Activated CD4-positive, alpha-beta T cell treated with anti-CD3 and anti-CD28 coated beads for 24 hours (primary cell): Measurements from ENCODE around the gene LEPROT.

Source experiments
- DNase-seq, 2 donors: peaks; one replicate each; pipeline ENCODE4 v3.0.0-alpha.2; 2020; ENCODE audit warnings: low read depth in 2 of 2

Gene LEPROT

GRCh38 chr1:65412256-65412983, 8.0 kb upstream of the LEPROT start:
- no peak for DNase-seq

DNA sequence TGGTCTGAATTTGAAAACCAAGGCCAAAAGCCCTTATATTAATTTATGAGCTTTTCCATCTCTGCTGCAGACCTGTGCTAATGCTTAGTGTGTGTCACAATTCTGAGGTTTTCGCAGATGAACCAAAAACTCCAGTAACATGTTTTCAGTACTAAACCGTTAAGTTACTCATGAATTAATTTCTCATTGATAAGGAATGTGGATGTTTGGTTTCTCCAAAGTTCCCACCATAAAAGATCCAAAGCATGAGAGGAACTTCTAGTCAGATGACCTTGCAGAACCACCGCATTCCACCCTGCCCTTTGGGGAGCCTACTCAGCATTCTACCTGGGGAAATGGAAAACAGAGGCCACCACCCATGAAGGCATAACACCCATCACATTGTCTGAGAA, 7.5 kb upstream of the LEPROT start:
- DNase-seq = no peak

DNA sequence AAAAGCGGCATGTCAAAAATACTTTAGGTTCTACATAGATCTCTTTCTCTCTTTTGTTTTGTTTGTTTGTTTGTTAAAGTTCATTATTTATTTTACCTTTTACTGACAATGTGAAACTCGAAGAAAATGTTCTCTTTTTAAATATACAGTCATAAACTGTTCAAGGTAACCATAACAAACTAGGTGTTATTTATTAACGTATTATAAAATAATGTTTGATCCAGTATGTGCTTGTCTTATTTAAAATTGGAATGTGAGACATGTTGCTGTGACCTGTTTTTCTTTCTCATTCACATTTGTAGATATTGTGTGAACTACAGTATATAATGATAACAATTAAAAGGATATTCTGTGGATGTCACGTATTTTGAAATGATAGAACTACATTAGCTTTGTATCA, 5.9 kb upstream of the LEPROT start:
- DNase-seq = no peak

- no peak for DNase-seq
These were observed 3.7 kb upstream of the LEPROT start for GRCh38 chr1:65416767-65417166.

DNA sequence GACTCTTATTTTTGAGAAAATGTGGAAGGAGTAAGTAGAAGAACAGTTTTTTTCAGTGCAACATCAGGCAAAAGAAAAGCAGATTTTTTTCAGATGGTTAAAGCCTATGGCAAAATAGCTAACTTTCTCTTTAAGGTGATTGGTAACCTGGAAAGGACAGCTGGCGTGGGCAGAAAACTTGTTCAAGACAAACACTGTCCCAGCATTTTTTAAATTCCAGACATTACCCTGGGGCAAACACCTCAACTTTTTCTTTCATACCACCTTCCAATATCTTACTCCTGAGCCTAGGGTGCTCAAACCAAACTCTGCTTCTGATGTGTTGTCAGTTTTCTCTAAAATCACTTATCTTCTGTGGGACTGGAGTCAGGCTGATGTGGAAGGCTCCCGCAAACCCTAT, 2.7 kb upstream of the LEPROT start:
- no peak for DNase-seq

- no peak for DNase-seq
These were observed 1.8 kb upstream of the LEPROT start for GRCh38 chr1:65418522-65419185.

DNA sequence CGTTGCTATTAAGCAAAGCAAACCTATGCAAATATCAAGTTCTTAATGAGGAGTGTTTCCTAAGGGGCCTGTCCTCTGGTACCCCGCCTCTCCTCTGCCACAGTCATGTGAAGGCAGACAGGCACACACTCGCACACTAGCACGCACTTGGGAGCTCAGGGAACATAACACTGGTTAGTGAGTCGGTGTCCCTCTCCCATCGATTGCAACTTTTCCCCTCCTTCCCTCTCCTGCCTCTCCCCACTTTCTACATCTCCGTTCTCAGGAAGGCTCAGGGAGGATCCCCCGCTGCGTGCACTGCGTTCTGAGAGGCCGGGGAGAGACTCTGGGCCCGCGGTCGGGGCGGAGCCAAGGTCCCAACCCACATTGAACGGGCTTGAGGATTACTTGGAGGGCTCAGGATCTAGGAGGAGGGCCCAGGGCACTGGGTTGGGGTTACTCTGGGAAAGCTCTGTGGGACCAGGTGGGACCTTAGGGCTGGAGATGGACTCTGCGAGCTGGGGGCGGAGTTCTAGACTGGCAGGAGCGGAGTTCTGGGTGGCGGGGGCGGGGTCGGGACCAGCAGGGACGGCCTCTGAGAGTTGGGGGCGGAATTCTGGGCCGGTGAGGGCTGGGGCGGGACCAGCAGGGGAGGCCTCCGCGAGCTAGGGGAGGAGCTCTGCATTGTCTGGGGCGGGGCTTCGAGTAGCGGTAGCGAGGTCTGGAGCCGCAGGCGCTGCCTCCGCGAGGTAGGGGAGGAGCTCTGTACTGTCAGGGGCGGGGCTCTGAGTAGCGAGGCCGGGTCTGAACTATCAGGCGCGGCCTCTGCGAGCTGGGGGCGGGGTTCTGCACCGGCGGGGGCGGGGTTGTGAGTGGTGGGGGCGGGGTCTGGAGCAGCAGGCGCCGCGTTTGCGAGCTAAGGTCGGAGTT, 533 bp upstream of the LEPROT start:
- peak; percentile 97 to 99 for DNase-seq

DNA sequence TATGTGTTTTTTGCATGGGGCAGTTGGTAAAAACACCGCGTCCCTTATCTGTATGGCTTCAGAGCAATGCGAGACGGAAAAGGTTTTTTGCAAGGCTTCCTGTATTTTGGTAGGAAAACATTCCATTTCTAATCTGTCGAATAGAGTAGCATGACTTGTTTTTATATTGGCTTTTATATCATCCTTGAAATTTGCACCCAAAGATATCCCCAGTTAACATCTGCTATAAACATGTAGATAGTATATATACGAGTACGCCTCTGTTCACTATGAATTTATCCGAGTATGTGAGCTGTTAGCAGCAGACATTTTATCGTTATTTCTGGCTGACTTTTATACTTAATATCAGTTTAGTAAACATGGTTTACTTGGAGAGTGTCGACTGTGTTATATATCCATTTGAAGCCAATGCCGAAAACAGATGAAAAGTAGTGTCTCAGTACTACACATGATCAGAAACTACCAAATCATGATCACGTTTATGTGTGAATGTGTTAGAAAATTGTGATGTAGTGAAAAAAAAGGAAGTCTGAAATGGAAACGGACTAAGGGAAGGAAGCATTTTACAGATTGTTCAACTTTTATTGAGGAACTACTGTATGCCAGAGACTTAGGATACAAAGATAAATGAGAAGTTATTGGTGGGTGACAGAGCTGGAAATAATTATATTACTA, 1.0 kb downstream of the LEPROT start:
- DNase-seq = no peak

DNA sequence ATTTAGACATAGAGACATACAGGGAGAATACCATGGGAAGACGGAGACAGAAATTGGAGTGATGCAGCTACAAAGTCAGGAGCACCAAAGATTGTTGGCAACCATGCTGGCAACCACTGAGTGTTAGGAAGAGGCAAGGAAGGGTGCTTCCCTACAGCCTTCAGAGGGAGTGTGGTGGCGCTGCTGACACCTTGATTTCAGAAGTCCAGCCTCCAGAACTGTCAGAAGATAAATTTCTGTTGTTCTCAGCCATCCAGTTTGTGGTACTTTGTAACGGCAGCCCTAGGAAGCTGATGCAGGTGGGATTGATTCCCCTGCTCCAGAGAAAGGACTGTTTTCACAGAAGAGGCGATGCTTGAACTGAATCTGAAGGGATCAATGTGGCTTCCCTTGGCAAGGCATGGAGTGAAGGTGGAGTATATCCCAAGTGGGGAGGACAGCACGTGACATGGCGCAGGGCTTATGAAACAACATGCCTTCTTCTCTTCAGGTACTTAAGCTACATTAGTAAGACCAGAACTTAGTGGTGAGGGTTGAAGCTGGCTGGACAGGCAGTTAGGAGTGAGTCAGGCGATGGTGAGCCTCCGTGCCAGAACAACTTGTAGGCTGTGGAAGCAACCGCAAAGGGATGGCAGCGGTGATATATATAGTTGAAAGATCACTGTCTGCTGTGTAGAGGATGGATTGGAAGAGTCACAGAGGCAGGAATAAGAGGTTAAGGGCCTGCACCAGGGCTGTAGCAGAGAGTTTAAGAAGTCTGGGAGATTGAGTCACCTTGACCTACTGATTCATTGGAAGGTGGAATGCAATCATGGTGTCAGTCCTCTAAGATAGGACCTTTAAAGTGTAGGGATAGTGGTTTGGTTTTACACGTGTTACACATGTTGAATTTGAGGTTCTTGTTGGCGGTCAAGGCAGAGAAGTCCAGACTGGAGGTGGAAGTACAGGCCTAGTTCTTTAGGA, 2.1 kb downstream of the LEPROT start:
- no peak for DNase-seq

GRCh38 chr1:65423884-65424572, 3.6 kb downstream of the LEPROT start:
- DNase-seq = no peak

DNA sequence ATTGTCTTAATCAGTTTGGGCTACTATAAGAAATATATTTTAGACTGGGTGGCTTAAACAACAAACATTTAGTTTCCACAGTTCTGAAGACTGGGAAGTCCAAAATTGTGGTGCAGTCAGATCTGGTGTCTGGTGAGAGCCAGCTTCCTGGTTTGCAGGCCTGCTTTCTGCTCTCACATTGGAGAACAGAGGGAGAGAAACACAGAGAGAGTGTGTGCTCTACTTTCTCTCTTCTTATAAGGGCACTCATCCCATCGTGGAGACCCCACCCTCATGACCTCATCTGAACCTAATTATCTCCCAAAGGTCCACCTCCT, 4.1 kb downstream of the LEPROT start:
- no peak for DNase-seq

DNA sequence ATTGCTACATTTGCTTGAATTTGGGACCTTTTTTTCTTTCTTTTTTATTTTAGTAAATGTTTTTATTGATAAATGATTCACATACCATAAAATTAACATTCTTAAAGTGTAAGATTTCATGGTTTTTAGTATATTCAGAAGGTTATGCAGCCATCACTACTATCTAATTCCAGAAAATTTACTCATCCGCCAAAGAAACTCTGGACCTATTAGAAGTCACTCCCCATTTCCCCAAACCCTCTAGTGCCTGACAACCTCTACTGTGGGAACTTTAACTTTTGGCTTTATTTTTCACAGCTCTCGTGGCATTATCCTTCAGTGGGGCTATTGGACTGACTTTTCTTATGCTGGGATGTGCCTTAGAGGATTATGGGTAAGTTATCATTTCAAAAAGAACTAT, 4.5 kb downstream of the LEPROT start:
- DNase-seq = no peak

- DNase-seq = no peak
These were observed 5.2 kb downstream of the LEPROT start for GRCh38 chr1:65425697-65426096.

DNA sequence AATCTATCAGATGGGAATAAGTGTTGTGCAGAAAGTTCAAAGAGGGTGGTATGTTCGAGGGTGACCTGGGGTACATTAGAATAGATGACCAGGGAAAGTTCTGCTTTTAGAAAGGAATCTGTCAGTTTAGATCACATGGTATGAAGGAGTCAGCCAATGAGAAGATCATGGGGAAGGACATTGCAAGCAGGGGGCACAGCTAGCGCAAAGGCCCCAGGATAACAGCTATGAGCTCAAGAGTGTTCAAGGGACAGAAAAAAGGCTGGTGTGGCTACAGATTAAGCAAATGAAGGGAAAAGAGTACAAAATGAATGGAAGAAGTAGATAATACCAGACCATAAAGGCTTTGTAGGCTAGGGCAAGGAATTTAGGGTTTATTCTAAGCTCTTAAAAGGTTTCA, 8.6 kb downstream of the LEPROT start:
- DNase-seq = no peak

GRCh38 chr1:65429806-65430205, 9.3 kb downstream of the LEPROT start:
- no peak for DNase-seq

GRCh38 chr1:65431111-65431705, 10.7 kb downstream of the LEPROT start:
- DNase-seq = no peak

- no peak for DNase-seq
These were observed 12.4 kb downstream of the LEPROT start for GRCh38 chr1:65432918-65433317.

DNA sequence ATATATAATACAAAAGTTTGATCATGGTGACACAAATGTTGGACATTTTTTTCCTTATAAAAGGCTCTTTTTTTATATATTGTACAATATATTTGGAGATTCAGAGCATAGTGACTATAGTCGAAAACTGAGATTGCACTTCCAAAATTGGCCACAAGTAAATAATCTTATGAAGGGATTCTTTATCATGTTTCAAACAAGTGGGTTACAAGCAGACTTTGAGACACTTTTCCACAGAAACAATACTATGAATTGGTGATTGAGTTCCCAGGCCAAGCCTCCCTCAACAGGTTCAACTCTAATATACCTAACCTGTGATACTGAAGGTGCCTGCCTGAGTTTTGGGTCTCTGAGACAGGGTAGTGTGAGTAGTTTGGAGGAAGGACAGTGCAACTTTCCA, 13.8 kb downstream of the LEPROT start:
- DNase-seq = no peak

- DNase-seq = no peak
These were observed 14.3 kb downstream of the LEPROT start for GRCh38 chr1:65434760-65435159.

- DNase-seq = no peak
These were observed 15.5 kb downstream of the LEPROT start for GRCh38 chr1:65435987-65436386.
